ENCODE results near the gene NRAP.

The NRAP gene

DNA sequence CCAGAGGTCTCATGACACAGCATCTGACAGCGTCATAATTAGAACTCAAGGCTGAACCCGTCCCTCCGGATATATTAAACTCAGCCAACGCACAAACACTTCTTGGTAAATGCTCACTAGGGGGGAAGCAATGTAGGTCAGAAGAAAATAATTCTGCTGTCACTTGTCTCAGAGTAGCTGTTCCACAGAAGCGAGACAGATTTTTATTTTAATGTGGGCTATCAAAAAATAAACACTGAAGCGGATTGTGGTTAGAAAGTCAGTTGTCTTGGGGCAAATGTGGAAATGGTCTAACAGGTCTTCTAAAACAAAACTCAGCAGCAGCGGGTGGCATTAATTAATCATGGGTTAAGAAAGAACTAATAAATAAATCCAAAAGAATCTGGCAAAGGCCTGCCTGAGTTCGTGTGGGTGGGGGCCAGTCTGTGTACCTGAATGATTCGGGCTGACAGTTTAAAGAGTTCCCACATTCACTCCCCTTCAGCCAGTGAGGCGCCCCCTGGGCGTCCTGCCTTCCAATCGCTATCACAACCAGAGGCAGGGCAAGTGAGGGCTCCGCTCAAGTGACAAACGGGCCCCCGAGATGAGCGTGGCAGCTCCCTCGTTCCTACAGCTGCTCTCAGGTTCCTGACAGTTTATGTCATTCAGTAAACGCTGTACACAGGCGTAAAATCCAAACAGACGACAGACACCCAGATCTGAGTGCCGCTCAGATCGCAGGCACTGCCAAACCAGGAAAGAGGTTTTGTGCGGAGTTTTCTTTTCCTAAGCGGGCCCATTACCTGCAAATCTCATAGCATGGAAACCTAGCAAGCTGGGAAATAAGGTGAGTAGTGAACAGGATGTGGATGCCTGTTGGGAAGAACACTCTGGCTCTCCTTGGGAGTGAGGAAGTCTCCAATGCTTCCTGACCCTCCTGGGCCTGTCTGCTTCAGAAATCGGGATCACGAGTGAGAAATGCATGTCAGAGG, 52.9 kb downstream of the NRAP start:
- Histone ChIP-seq H3K9me3 (ENCODE audit: low read length) (no peaks in the 10 kb centered on the region), H3K9ac (ENCODE audit: low read length) (no peak overlapping the region), H3K4me2 (ENCODE audit: low read length) (no peak overlapping the region)

DNA sequence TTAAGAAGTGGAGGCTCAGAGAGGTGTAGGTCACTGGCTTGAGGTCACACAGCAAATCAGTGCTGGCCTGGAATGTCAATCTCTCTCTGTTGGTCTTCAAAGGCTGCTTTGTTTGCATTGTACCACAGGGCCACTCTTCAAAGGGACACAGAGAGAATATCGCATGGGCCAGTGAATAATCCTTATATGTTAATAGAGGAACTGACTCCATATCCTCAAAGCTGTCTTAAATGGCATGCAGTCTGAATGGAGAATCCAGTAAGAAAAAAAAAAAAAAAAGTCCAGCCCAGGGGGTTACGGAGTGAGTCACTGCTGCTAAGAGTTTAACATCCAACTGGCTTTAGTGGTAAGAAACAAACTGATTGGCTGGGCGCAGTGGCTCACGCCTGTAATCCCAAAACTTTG, 54.1 kb downstream of the NRAP start:
- no peaks in the 10 kb centered on the region for H3F3A ChIP-seq (ENCODE audit: insufficient read depth, low read length)
- no peaks in the 10 kb centered on the region for H3K9me3 ChIP-seq (ENCODE audit: low read length)
- no peaks in the 10 kb centered on the region for H3K4me1 ChIP-seq (ENCODE audit: insufficient read depth, low read length, severe bottlenecking)
- no peak overlapping the region for H3K27ac ChIP-seq (ENCODE audit: low read depth, low read length, poor library complexity, severe bottlenecking)
- H3K4me2 ChIP-seq (ENCODE audit: low read length) = no peak overlapping the region
- no peak overlapping the region for H2AFZ ChIP-seq (ENCODE audit: low read length)
- H3K9ac ChIP-seq (ENCODE audit: low read length) = no peak overlapping the region
- TF ChIP-seq EZH2 (IDR thresholded peaks at IDR 0.05; ENCODE audit: borderline replicate concordance, low read length) (no peak), CTCF (IDR thresholded peaks at IDR 0.05; ENCODE audit: low read length) (no peak)
- no peaks in the 10 kb centered on the region for H3K9me2 ChIP-seq (ENCODE audit: low read depth, low read length)
- H3K36me3 ChIP-seq (ENCODE audit: insufficient read depth, low read length) = no peaks in the 10 kb centered on the region
- H3K27me3 ChIP-seq (ENCODE audit: insufficient read depth, low read length) = peaks cover 3% of the 10 kb centered on the region; the same call in 1 of the 2 replicates
- H4K20me1 ChIP-seq (ENCODE audit: insufficient read depth, low read length) = no peaks in the 10 kb centered on the region
- no peaks in the 10 kb centered on the region for H3K79me2 ChIP-seq (ENCODE audit: insufficient read depth, low read length)
- no peak overlapping the region for H3K4me3 ChIP-seq (ENCODE audit: low read depth, low read length, poor library complexity, severe bottlenecking)

More for the DNA sequence above, 52.9 kb downstream of the NRAP start:
- H3K9me2 ChIP-seq (ENCODE audit: low read depth, low read length) = no peaks in the 10 kb centered on the region
- H3K4me3 ChIP-seq (ENCODE audit: low read depth, low read length, poor library complexity, severe bottlenecking) = no peak overlapping the region
- H3K27me3 ChIP-seq (ENCODE audit: insufficient read depth, low read length) = peaks cover 4% of the 10 kb centered on the region; the same call in 1 of the 2 replicates
- H3K4me1 ChIP-seq (ENCODE audit: insufficient read depth, low read length, severe bottlenecking) = no peaks in the 10 kb centered on the region
- no peaks in the 10 kb centered on the region for H4K20me1 ChIP-seq (ENCODE audit: insufficient read depth, low read length)
- H3K36me3 ChIP-seq (ENCODE audit: insufficient read depth, low read length) = no peaks in the 10 kb centered on the region
- no peaks in the 10 kb centered on the region for H3K79me2 ChIP-seq (ENCODE audit: insufficient read depth, low read length)
- no peak overlapping the region for H3K27ac ChIP-seq (ENCODE audit: low read depth, low read length, poor library complexity, severe bottlenecking)
- no peaks in the 10 kb centered on the region for H3F3A ChIP-seq (ENCODE audit: insufficient read depth, low read length)
- H2AFZ ChIP-seq (ENCODE audit: low read length) = no peak overlapping the region
- no peak for TF ChIP-seq CTCF (IDR thresholded peaks at IDR 0.05; ENCODE audit: low read length)
- no peak for TF ChIP-seq EZH2 (IDR thresholded peaks at IDR 0.05; ENCODE audit: borderline replicate concordance, low read length)

- H3K4me3 ChIP-seq (ENCODE audit: low read depth, low read length, poor library complexity, severe bottlenecking) = no peak overlapping the region
- H4K20me1 ChIP-seq (ENCODE audit: insufficient read depth, low read length) = no peaks in the 10 kb centered on the region
- H3K79me2 ChIP-seq (ENCODE audit: insufficient read depth, low read length) = no peaks in the 10 kb centered on the region
- TF ChIP-seq EZH2 (IDR thresholded peaks at IDR 0.05; ENCODE audit: borderline replicate concordance, low read length) = no peak
- no peak for TF ChIP-seq CTCF (IDR thresholded peaks at IDR 0.05; ENCODE audit: low read length)
- H3K9ac ChIP-seq (ENCODE audit: low read length) = no peak overlapping the region
- H3K36me3 ChIP-seq (ENCODE audit: insufficient read depth, low read length) = no peaks in the 10 kb centered on the region; the same call in 1 of the 2 replicates
- H3K27me3 ChIP-seq (ENCODE audit: insufficient read depth, low read length) = no peaks in the 10 kb centered on the region
- no peaks in the 10 kb centered on the region for H3F3A ChIP-seq (ENCODE audit: insufficient read depth, low read length)
- H2AFZ ChIP-seq (ENCODE audit: low read length) = no peak overlapping the region
- H3K27ac ChIP-seq (ENCODE audit: low read depth, low read length, poor library complexity, severe bottlenecking) = no peak overlapping the region
- no peaks in the 10 kb centered on the region for H3K9me3 ChIP-seq (ENCODE audit: low read length)
- no peaks in the 10 kb centered on the region for H3K4me1 ChIP-seq (ENCODE audit: insufficient read depth, low read length, severe bottlenecking)
- no peaks in the 10 kb centered on the region for H3K9me2 ChIP-seq (ENCODE audit: low read depth, low read length)
- no peak overlapping the region for H3K4me2 ChIP-seq (ENCODE audit: low read length)
Observed at GRCh38 chr10:113605268-113605978, 58.4 kb downstream of the NRAP start.
